ENCODE results near the gene APOBEC2. TPM values are rescaled to one million over a fixed set of nuclear protein-coding genes. Genes with fewer than 3 reads are reported as not detected.
A peak's percentile ranks its signal among the peaks of the same experiment; 100 is the strongest.

The APOBEC2 gene
- total and polyA plus RNA-seq, 9 of the 15 experiments (the other 6 are each of a cell fraction or from before 2014, with no cell fraction given), result 0.25 to 1.6 TPM; not detected in 7

GRCh38 chr6:41071501-41071922, 18.5 kb downstream of the APOBEC2 start (continued):
- TF ChIP-seq CREB1 (IDR thresholded peaks at IDR 0.05) (no peak), CREB1 (CRISPR knock-in tag; IDR thresholded peaks at IDR 0.05) (no peak), BCLAF1 (IDR thresholded peaks at IDR 0.05; ENCODE audit: borderline replicate concordance in 1 of 2, control insufficient read depth in 1 of 2, low read depth in 2 of 2, low read length in 1 of 2) (0 out of 4 replicates have a peak, but pooled peaks of 1 of the 2 experiments have one; percentile 50), ZNF717 (CRISPR knock-in tag; IDR thresholded peaks at IDR 0.05) (no peak), ZBTB7A (IDR thresholded peaks at IDR 0.05; ENCODE audit: borderline replicate concordance, control insufficient read depth, low read depth, low read length) (no peak), CSDE1 (IDR thresholded peaks at IDR 0.05) (no peak), ETV5 (CRISPR knock-in tag; IDR thresholded peaks at IDR 0.05; ENCODE audit: low read depth) (peak; percentile 52; the same call in 1 of the 2 replicates), TFAM (CRISPR knock-in tag; conservative IDR thresholded peaks at IDR 0.05) (no peak), ZNF551 (CRISPR knock-in tag; IDR thresholded peaks at IDR 0.05) (no peak), ZFP36 (IDR thresholded peaks at IDR 0.05; ENCODE audit: low read depth, low read length, partially characterized antibody) (no peak), SMARCB1 (IDR thresholded peaks at IDR 0.05; ENCODE audit: insufficient read length, low read depth) (peak; percentile 87), PPARD (CRISPR knock-in tag; IDR thresholded peaks at IDR 0.05) (no peak), ZNF280A (IDR thresholded peaks at IDR 0.05; ENCODE audit: low read depth, partially characterized antibody) (no peak), ZNF121 (CRISPR knock-in tag; conservative IDR thresholded peaks at IDR 0.05) (no peak), ILK (tag; IDR thresholded peaks at IDR 0.05; ENCODE audit: borderline replicate concordance, low read depth) (no peak), HNRNPLL (IDR thresholded peaks at IDR 0.05; ENCODE audit: low read depth, low read length, poor library complexity, severe bottlenecking) (peak; percentile 70), BRD4 (IDR thresholded peaks at IDR 0.05) (0 out of 2 replicates have a peak, but pooled peaks have one; percentile 6), ZNF347 (CRISPR knock-in tag; IDR thresholded peaks at IDR 0.05; ENCODE audit: low read depth) (no peak), E2F4 (CRISPR knock-in tag; IDR thresholded peaks at IDR 0.05; ENCODE audit: low read depth) (no peak), TRIM24 (IDR thresholded peaks at IDR 0.05) (no peak), CC2D1A (IDR thresholded peaks at IDR 0.05) (no peak), NFYB (IDR thresholded peaks at IDR 0.05; ENCODE audit: extremely low read depth, insufficient read length) (no peak), FOSL1 (tag; conservative IDR thresholded peaks at IDR 0.05) (0 out of 2 replicates have a peak, but pooled peaks have one; percentile 35)

Measured in K562 (cell line).